Left lung (tissue), 10 donors: ENCODE data around the gene LRMDA. TPM values are rescaled to one million over a fixed set of nuclear protein-coding genes. Genes with fewer than 3 reads are reported as not detected.
A peak's percentile ranks its signal among the peaks of the same experiment; 100 is the strongest.

ENCODE experiments used
- ATAC-seq: fragments of 200-7000 bp; cut with Tn5 transposase; one replicate; pipeline ENCODE4 v1.9.1; 2020; ENCODE audit warnings: moderate library complexity
- DNase-seq, 4 donors: peaks; one replicate each; pipeline ENCODE4 v3.0.0-alpha.2; 2013 to 2020
- H3K27ac ChIP-seq, 2 donors: fragments of 200-600 bp; sonication (generic) in 1 of 2; one replicate each; pipeline versions ENCODE4 v1.5.0 to v1.8.0; 2020 to 2021
- H3K27me3 ChIP-seq, 2 donors: fragments of 200-600 bp; sonication (generic) in 1 of 2; one replicate each; pipeline versions ENCODE4 v1.5.0 to v1.8.0; 2020 to 2021
- H3K36me3 ChIP-seq, 2 donors: fragments of 200-600 bp; sonication (generic) in 1 of 2; one replicate each; pipeline versions ENCODE4 v1.5.0 to v1.8.0; 2020 to 2021
- H3K4me1 ChIP-seq, 2 donors: fragments of 200-600 bp; one replicate each; pipeline ENCODE4 v1.8.0; 2021
- H3K4me3 ChIP-seq, 2 donors: fragments of 200-600 bp; sonication (generic) in 1 of 2; one replicate each; pipeline versions ENCODE4 v1.5.0 to v1.8.0; 2020 to 2021; ENCODE audit warnings: mild to moderate bottlenecking in 1 of 2
- H3K9me3 ChIP-seq, 2 donors: fragments of 200-600 bp; sonication (generic) in 1 of 2; one replicate each; pipeline versions ENCODE4 v1.5.0 to v1.8.0; 2020 to 2021
- CTCF ChIP-seq, 2 donors: fragments of 200-600 bp; sonication (generic) in 1 of 2; IDR thresholded peaks; one replicate each; pipeline versions ENCODE4 v1.5.0 to v1.8.0; 2021; ENCODE audit warnings: antibody characterized with exemption in 2 of 2
- intact Hi-C, 2 donors: fragments of 100-400 bp; cut with DNase I; formaldehyde crosslinking; loops; one replicate each; pipeline versions ENCODE4 v1.11.2 to v1.14.2; 2022
- polyA plus RNA-seq, 6 donors: library from polyadenylated mRNA; unstranded; fragments of 120-200 nt; gene quantifications; one replicate each; pipeline ENCODE4 v1.2.1, GENCODE V29; 2013; ENCODE audit not compliant: insufficient read length in 6 of 6
- total RNA-seq, 2 donors: library from RNA; stranded (reverse); fragmentation: NEBNext Ultra II Directional; extraction: Animal tissue kit (Norgen Biotek cat#: 25700); gene quantifications; one replicate each; pipeline ENCODE4 v1.2.1, GENCODE V29; 2021
- donor health status: DM: no; HTN: yes; CAD: no.
- donor health status: DM: no; HTN: no; CAD: no.

LRMDA gene
- total and polyA plus RNA-seq, 8 donors = 13.9 to 23.6 (median 18.7) TPM

GRCh38 chr10:76070916-76071315 is 639.5 kb downstream of the LRMDA start:
- Histone ChIP-seq H3K36me3 (peaks cover 0 to 2% of the 10 kb centered on the region in 2 donors), H3K4me1 (no peaks in the 10 kb centered on the region), H3K27me3 (no peaks in the 10 kb centered on the region), H3K27ac (peak overlapping the region in 1 of 2 donors; percentile 15), H3K4me3 (no peak overlapping the region), H3K9me3 (peaks cover 0 to 11% of the 10 kb centered on the region in 2 donors)
- ATAC-seq = no peak
- no peak for TF ChIP-seq CTCF (IDR thresholded peaks at IDR 0.05)
- intact Hi-C loops = no loop called here
- DNase-seq = no peak

GRCh38 chr10:76071653-76072365 is 640.4 kb downstream of the LRMDA start:
- H3K9me3 ChIP-seq = peaks cover 0 to 8% of the 10 kb centered on the region in 2 donors
- DNase-seq = no peak
- intact Hi-C loops = no loop called here
- no peak overlapping the region for H3K4me3 ChIP-seq
- peak; percentile 44 for ATAC-seq
- H3K36me3 ChIP-seq = no peaks in the 10 kb centered on the region
- TF ChIP-seq CTCF (IDR thresholded peaks at IDR 0.05) = no peak
- no peaks in the 10 kb centered on the region for H3K27me3 ChIP-seq
- H3K27ac ChIP-seq = peak overlapping the region in 1 of 2 donors; percentile 15
- no peaks in the 10 kb centered on the region for H3K4me1 ChIP-seq

GRCh38 chr10:76072384-76072783 is 641.0 kb downstream of the LRMDA start:
- no peak for TF ChIP-seq CTCF (IDR thresholded peaks at IDR 0.05)
- no peak for ATAC-seq

GRCh38 chr10:76073524-76073923 is 642.1 kb downstream of the LRMDA start:
- intact Hi-C loops = no loop called here
- Histone ChIP-seq H3K36me3 (no peaks in the 10 kb centered on the region), H3K4me1 (no peaks in the 10 kb centered on the region), H3K27ac (no peak overlapping the region), H3K9me3 (no peaks in the 10 kb centered on the region), H3K27me3 (no peaks in the 10 kb centered on the region), H3K4me3 (no peak overlapping the region)
- DNase-seq = no peak
- TF ChIP-seq CTCF (IDR thresholded peaks at IDR 0.05) = no peak
- peak; percentile 23 for ATAC-seq

More at GRCh38 chr10:76072384-76072783, 641.0 kb downstream of the LRMDA start:
- no peak overlapping the region for H3K4me3 ChIP-seq
- peak overlapping the region in 1 of 2 donors; percentile 9 for H3K27ac ChIP-seq
- peaks cover 0 to 6% of the 10 kb centered on the region in 2 donors for H3K9me3 ChIP-seq
- no peaks in the 10 kb centered on the region for H3K4me1 ChIP-seq
- no peaks in the 10 kb centered on the region for H3K27me3 ChIP-seq
- DNase-seq = no peak
- no peaks in the 10 kb centered on the region for H3K36me3 ChIP-seq
- intact Hi-C loops = no loop called here

GRCh38 chr10:76074659-76075058 is 643.2 kb downstream of the LRMDA start:
- intact Hi-C loops = no loop called here
- Histone ChIP-seq H3K27me3 (no peaks in the 10 kb centered on the region), H3K4me1 (no peaks in the 10 kb centered on the region), H3K9me3 (no peaks in the 10 kb centered on the region), H3K27ac (no peak overlapping the region), H3K4me3 (no peak overlapping the region), H3K36me3 (no peaks in the 10 kb centered on the region)
- DNase-seq = no peak
- ATAC-seq = no peak
- TF ChIP-seq CTCF (IDR thresholded peaks at IDR 0.05) = no peak
